Spleen (tissue), 13 donors: ENCODE data around the gene TMEM107. TPM values are rescaled to one million over a fixed set of nuclear protein-coding genes. Genes with fewer than 3 reads are reported as not detected.

Experiments used
- DNase-seq: peaks from one replicate; pipeline ENCODE4 v3.0.0-alpha.2; 2020
- H3K27ac ChIP-seq, 8 donors: fragments of 200-600 bp; sonication (generic) in 7 of 8; 1 replicate in 4 of 8; 2 replicates in 4 of 8; pipeline versions ENCODE4 v1.5.0 to v1.8.0; 2016 to 2021; ENCODE audit warnings: inconsistent platforms in 4 of 8, mild to moderate bottlenecking in 4 of 8, moderate library complexity in 1 of 8
- H3K27me3 ChIP-seq, 7 donors: fragments of 200-600 bp; sonication (generic) in 6 of 7; replicated peaks in 1 of 7; 1 replicate in 4 of 7; 2 replicates in 3 of 7; pipeline versions ENCODE4 v1.5.0 to v1.8.0; 2016 to 2021; ENCODE audit warnings: inconsistent platforms in 3 of 7, mild to moderate bottlenecking in 1 of 7
- H3K36me3 ChIP-seq, 6 donors: fragments of 200-600 bp; sonication (generic) in 5 of 6; 1 replicate in 4 of 6; 2 replicates in 2 of 6; pipeline versions ENCODE4 v1.5.0 to v1.8.0; 2016 to 2021; ENCODE audit warnings: inconsistent platforms in 2 of 6
- H3K4me1 ChIP-seq, 6 donors: fragments of 200-600 bp; sonication (generic) in 5 of 6; 1 replicate in 3 of 6; 2 replicates in 3 of 6; pipeline versions ENCODE4 v1.5.0 to v1.8.0; 2016 to 2021; ENCODE audit warnings: inconsistent platforms in 3 of 6
- H3K4me3 ChIP-seq, 8 donors: fragments of 200-600 bp; sonication (generic) in 7 of 8; 1 replicate in 4 of 8; 2 replicates in 4 of 8; pipeline versions ENCODE4 v1.5.0 to v1.8.0; 2016 to 2021; ENCODE audit warnings: inconsistent platforms in 4 of 8, mild to moderate bottlenecking in 4 of 8, moderate library complexity in 2 of 8
- H3K9me3 ChIP-seq, 8 donors: fragments of 200-600 bp; sonication (generic) in 7 of 8; 1 replicate in 4 of 8; 2 replicates in 4 of 8; pipeline versions ENCODE4 v1.5.0 to v1.8.0; 2016 to 2021; ENCODE audit warnings: inconsistent platforms in 4 of 8
- CTCF ChIP-seq, 11 experiments: fragments of 200-600 bp in 7 of 11; fragments of 450-650 bp in 4 of 11; sonication (generic) in 4 of 11; IDR thresholded peaks in 8 of 11; conservative IDR thresholded peaks in 3 of 11; 1 replicate in 7 of 11; 2 replicates in 4 of 11; pipeline versions ENCODE4 v1.4.0 to v1.8.0; 2016 to 2021; ENCODE audit warnings: antibody characterized with exemption in 11 of 11, inconsistent platforms in 4 of 11, mild to moderate bottlenecking in 1 of 11
- POLR2A ChIP-seq, 3 donors: fragments of 450-650 bp; IDR thresholded peaks; one replicate each; pipeline ENCODE4 v1.5.1; 2017; ENCODE audit warnings: antibody characterized with exemption in 3 of 3, mild to moderate bottlenecking in 1 of 3
- POLR2AphosphoS5 ChIP-seq, 3 donors: sonication (generic); formaldehyde crosslinking; IDR thresholded peaks; one replicate each; pipeline ENCODE4 v1.5.1; 2017; ENCODE audit warnings: antibody characterized with exemption in 3 of 3
- WGBS, 5 donors: extraction: QIAGEN DNeasy Blood & Tissue Kit in 3 of 5; methylation state at CpG; one replicate each; pipeline versions ENCODE4 v1.1.5 to v1.1.7; 2013 to 2018; 5-methylcytosine and 5-hydroxymethylcytosine counted together
- intact Hi-C: fragments of 100-400 bp; cut with DNase I; formaldehyde crosslinking; loops from one replicate; pipeline ENCODE4 v1.15.0; 2023; ENCODE audit warnings: low total_unique reads
- long read RNA-seq, 2 donors: transcript quantifications; one replicate each; lab custom pipeline, GENCODE V29; 2026
- polyA plus RNA-seq, 3 donors: library from polyadenylated mRNA; stranded (reverse); fragments of 200-250 nt; gene quantifications; one replicate each; pipeline ENCODE4 v1.2.1, GENCODE V29; 2013
- total RNA-seq, 7 donors: library from RNA; depleted of rRNA in 3 of 7; stranded (reverse); fragments of >200 nt in 3 of 7; fragmentation: NEBNext Ultra II Directional in 4 of 7; extraction: Animal tissue kit (Norgen Biotek cat#: 25700) in 4 of 7; gene quantifications; one replicate each; pipeline versions ENCODE4 v1.1.0 to v1.2.1, GENCODE V29; 2016 to 2021
- donor health status: healthy with polysubstance abuse.
- donor health status: DM: no; HTN: no; CAD: no; lungs with moderate emphysema.
- donor health status: DM: no; HTN: no; CAD: no.
- donor health status: Bipolar disorder and iron deficiency.
- donor health status: healthy.
- donor health status: DM: no; HTN: no; CAD: no.
- donor health status: DM: yes; HTN: yes; CAD: no.

Gene TMEM107
- total RNA-seq (10 to 100 TPM; 13.0 to 42.2 (median 22.4) TPM), polyA plus RNA-seq (10 to 100 TPM in 2 of 3 donors, 1 to 10 TPM in 1; 8.1 to 14.0 (median 11.9) TPM)
- long read RNA-seq, donor 1, transcript TMEM107-205 (2 exons, 1,210 nt) = major isoform, 7 of 15 reads
- long read RNA-seq, donor 1, partial matches to known transcripts = 0 of 15 reads
- long read RNA-seq, donor 1, other reads (novel, unspliced or antisense) = 0 of 15 reads
- long read RNA-seq, donor 2, partial matches to known transcripts = 0 of 6 reads
- long read RNA-seq, donor 2, other reads (novel, unspliced or antisense) = 0 of 6 reads

GRCh38 chr17:8176197-8176940 lies at the start of gene TMEM107:
Gene TMEM107, minus strand, starts transcription at chr17:8176380. Its CDS starts 94 bp downstream, at chr17:8176286.
- WGBS, 5 donors = 1 to 3% (median 3%) methylated on average over 8 to 56 of the region's 56 CpGs
- Histone ChIP-seq H3K27ac (peak within 1 kb of the TSS; percentile 74 to 95 (median 86)), H3K36me3 (no peaks in the 10 kb centered on the region), H3K27me3 (no peaks in the 10 kb centered on the region), H3K9me3 (no peaks in the 10 kb centered on the region), H3K4me3 (peak within 1 kb of the TSS; percentile 40 to 83 (median 56)), H3K4me1 (peaks cover 23 to 57% (median 46%) of the 10 kb centered on the region in 6 donors)
- TF ChIP-seq POLR2A (IDR thresholded peaks at IDR 0.05) (no peak), CTCF (IDR thresholded peaks at IDR 0.05 in 8 of 11, conservative IDR thresholded peaks at IDR 0.05 in 3 of 11) (peak in 4 of 11 experiments; percentile 6 to 34 (median 30)), POLR2AphosphoS5 (IDR thresholded peaks at IDR 0.05) (peak; percentile 79 to 86 (median 86))
- DNase-seq = peak; percentile 97
- intact Hi-C loops = no loop called here

GRCh38 chr17:8224891-8225812 lies 49.0 kb upstream of the TMEM107 start:
- intact Hi-C loops = loop anchor here (10.0 kb wide), 1 partner anchor 70 kb away; the partner anchor contains the start of gene SLC25A35
- H3K27ac ChIP-seq = peak overlapping the region in 6 of 8 donors; percentile 67 to 97 (median 76)
- peak in 2 of 3 donors; percentile 3 to 61 for TF ChIP-seq POLR2AphosphoS5 (IDR thresholded peaks at IDR 0.05)
- no peak for TF ChIP-seq POLR2A (IDR thresholded peaks at IDR 0.05)

GRCh38 chr17:8223356-8224126 lies 47.4 kb upstream of the TMEM107 start:
- Histone ChIP-seq H3K4me1 (peaks cover 18 to 74% (median 46%) of the 10 kb centered on the region in 6 donors), H3K4me3 (peak overlapping the region; percentile 54 to 79 (median 66)), H3K9me3 (no peaks in the 10 kb centered on the region), H3K27me3 (no peaks in the 10 kb centered on the region), H3K27ac (peak overlapping the region; percentile 94 to 99 (median 98)), H3K36me3 (peaks cover 0 to 33% (median 13%) of the 10 kb centered on the region in 6 donors)
- peak; percentile 93 for DNase-seq
- intact Hi-C loops = loop anchor here (10.0 kb wide), 1 partner anchor 71 kb away; the partner anchor contains the start of gene SLC25A35
- WGBS, 5 donors = 17 to 23% (median 17%) methylated on average over 18 to 27 of the region's 27 CpGs
- no peak for TF ChIP-seq POLR2AphosphoS5 (IDR thresholded peaks at IDR 0.05)
- TF ChIP-seq CTCF (IDR thresholded peaks at IDR 0.05 in 8 of 11, conservative IDR thresholded peaks at IDR 0.05 in 3 of 11) = peak in 3 of 11 experiments; percentile 4 to 26 (median 10)
- no peak for TF ChIP-seq POLR2A (IDR thresholded peaks at IDR 0.05)

More at GRCh38 chr17:8224891-8225812, 49.0 kb upstream of the TMEM107 start:
- H3K27me3 ChIP-seq = no peaks in the 10 kb centered on the region
- H3K4me3 ChIP-seq = no peak overlapping the region
- 89 to 96% (median 92%) methylated on average over 26 of the region's 26 CpGs for WGBS, 5 donors
- H3K9me3 ChIP-seq = no peaks in the 10 kb centered on the region
- H3K36me3 ChIP-seq = peaks cover 0 to 36% (median 29%) of the 10 kb centered on the region in 6 donors
- DNase-seq = no peak
- H3K4me1 ChIP-seq = peaks cover 18 to 71% (median 43%) of the 10 kb centered on the region in 6 donors
